HepG2 (cell line): ENCODE results near the gene KANSL3.

Experiments used
- TFAP4 ChIP-seq: sonication (generic); IDR thresholded peaks from 2 replicates; pipeline ENCODE4 v1.6.1; 2016; ENCODE audit warnings: low read depth, borderline replicate concordance
- TF ChIP-seq, protein P1 (sequence below): sonication (generic); formaldehyde crosslinking; IDR thresholded peaks from 2 replicates; pipeline ENCODE4 v1.5.0; 2020; ENCODE audit warnings: mild to moderate bottlenecking, missing genetic modification reagents, moderate library complexity

DNA sequence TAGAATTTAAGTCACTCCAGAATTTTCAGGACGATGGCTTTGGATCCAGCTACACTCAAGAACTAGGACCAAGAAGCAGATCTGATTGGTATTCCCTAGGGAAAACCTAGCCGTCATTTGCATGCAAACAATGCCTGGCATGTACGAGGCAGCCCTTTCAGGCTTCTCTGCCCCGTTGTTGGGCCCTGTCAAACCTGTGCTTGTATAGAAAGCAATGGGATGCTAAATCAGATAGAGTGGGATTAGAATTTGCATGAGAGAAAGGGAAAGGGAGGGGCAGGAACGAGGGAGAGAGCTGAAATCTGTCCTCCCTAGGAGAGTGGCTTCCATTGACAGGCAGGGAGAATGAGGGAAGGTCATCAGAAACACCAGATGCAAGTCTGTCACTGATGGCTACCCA is 73.0 kb downstream of the KANSL3 start:
- TF ChIP-seq, protein P1, sequence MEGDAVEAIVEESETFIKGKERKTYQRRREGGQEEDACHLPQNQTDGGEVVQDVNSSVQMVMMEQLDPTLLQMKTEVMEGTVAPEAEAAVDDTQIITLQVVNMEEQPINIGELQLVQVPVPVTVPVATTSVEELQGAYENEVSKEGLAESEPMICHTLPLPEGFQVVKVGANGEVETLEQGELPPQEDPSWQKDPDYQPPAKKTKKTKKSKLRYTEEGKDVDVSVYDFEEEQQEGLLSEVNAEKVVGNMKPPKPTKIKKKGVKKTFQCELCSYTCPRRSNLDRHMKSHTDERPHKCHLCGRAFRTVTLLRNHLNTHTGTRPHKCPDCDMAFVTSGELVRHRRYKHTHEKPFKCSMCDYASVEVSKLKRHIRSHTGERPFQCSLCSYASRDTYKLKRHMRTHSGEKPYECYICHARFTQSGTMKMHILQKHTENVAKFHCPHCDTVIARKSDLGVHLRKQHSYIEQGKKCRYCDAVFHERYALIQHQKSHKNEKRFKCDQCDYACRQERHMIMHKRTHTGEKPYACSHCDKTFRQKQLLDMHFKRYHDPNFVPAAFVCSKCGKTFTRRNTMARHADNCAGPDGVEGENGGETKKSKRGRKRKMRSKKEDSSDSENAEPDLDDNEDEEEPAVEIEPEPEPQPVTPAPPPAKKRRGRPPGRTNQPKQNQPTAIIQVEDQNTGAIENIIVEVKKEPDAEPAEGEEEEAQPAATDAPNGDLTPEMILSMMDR (CRISPR knock-in tag), result no peak
- no peak for TF ChIP-seq TFAP4
